Measurements from ENCODE around the gene TRIM72. TPM values are rescaled to one million over a fixed set of nuclear protein-coding genes. Genes with fewer than 3 reads are reported as not detected.

The TRIM72 gene
- total and polyA plus RNA-seq, 2 donors (not counting 3 experiments of a cell fraction or from before 2014, with no cell fraction given): not detected

GRCh38 chr16:31221357-31222160 lies 7.6 kb downstream of the TRIM72 start:
- dilution Hi-C loops (cut with MboI; ENCODE audit: extremely low pct_ligation_motif_present, low sequenced_read_pairs) (no loop called here), intact Hi-C loops (cut with micrococcal nuclease) (no loop called here)
- Histone ChIP-seq H3K79me2 (ENCODE audit: control insufficient read depth, insufficient read depth, low read length) (no peaks in the 10 kb centered on the region), H3K9me1 (replicated peaks; ENCODE audit: control insufficient read depth, extremely low read depth, insufficient read depth, low read length) (no peaks in the 10 kb centered on the region), H2AFZ (ENCODE audit: low read depth, low read length) (no peak overlapping the region), H3K27ac (ENCODE audit: insufficient read depth, low read depth, low read length) (no peak overlapping the region), H3K4me3 (replicated peaks in 1 of 3; ENCODE audit: insufficient read depth in 1 of 3, low read depth in 1 of 3, low read length in 3 of 3) (no peak overlapping the region), H3K36me3 (ENCODE audit: control insufficient read depth in 2 of 2, extremely low read depth in 1 of 2, insufficient read depth in 2 of 2, low read length in 2 of 2) (no peaks in the 10 kb centered on the region), H3K27me3 (ENCODE audit: control insufficient read depth in 2 of 2, insufficient read depth in 2 of 2, low read length in 2 of 2) (peaks cover 11 to 12% of the 10 kb centered on the region in 2 experiments), H4K20me1 (replicated peaks; ENCODE audit: control insufficient read depth, extremely low read depth, insufficient read depth, low read length) (no peaks in the 10 kb centered on the region), H3K4me1 (ENCODE audit: control insufficient read depth, extremely low read depth, insufficient read depth, low read length) (no peaks in the 10 kb centered on the region), H3K4me2 (ENCODE audit: insufficient read depth, low read length) (no peak overlapping the region), H3K9me3 (replicated peaks; ENCODE audit: control insufficient read depth, insufficient read depth, low read length) (no peaks in the 10 kb centered on the region), H3K9ac (replicated peaks; ENCODE audit: extremely low read depth, insufficient read depth, low read length) (no peak overlapping the region)
- POLR2A ChIA-PET: no interaction called here
- CTCF ChIA-PET: no interaction called here
- no peak for FAIRE-seq
- no TSS peak for BruUV-seq (replicated peaks)
- TF ChIP-seq JUN (IDR thresholded peaks at IDR 0.05; ENCODE audit: borderline replicate concordance, insufficient read depth, insufficient read length, low read depth): no peak
- no peak for TF ChIP-seq CTCF (IDR thresholded peaks at IDR 0.05; ENCODE audit: extremely low read depth in 1 of 2, insufficient read depth in 1 of 2, low read depth in 1 of 2, low read length in 2 of 2)
- TF ChIP-seq MYC (IDR thresholded peaks at IDR 0.05; ENCODE audit: low read depth, low read length): no peak
- no peak for TF ChIP-seq POLR2A (IDR thresholded peaks at IDR 0.05; ENCODE audit: low read depth, low read length)
- no peak for TF ChIP-seq FOS (IDR thresholded peaks at IDR 0.05; ENCODE audit: borderline replicate concordance, insufficient read depth, low read length)
- no peak for TF ChIP-seq MAX (IDR thresholded peaks at IDR 0.05; ENCODE audit: insufficient read depth, insufficient read length)
- TF ChIP-seq POLR2AphosphoS5 (IDR thresholded peaks at IDR 0.05; ENCODE audit: insufficient read depth, low read depth, low read length): no peak
- no peak for TF ChIP-seq EZH2 (IDR thresholded peaks at IDR 0.05; ENCODE audit: borderline replicate concordance, low read depth, low read length, severe bottlenecking)
- TF ChIP-seq GATA2 (IDR thresholded peaks at IDR 0.05; ENCODE audit: insufficient read depth, insufficient read length, low read depth, low read length): no peak
- DNase-seq (ENCODE audit: low read depth, low spot score): no peak

Data from endothelial cell of umbilical vein (primary cell).